Thoracic aorta (tissue), 2 donors: Measurements from ENCODE around the gene C22orf23. TPM values are rescaled to one million over a fixed set of nuclear protein-coding genes. Genes with fewer than 3 reads are reported as not detected.

Source experiments
- ATAC-seq: fragments of 150-250 bp; one replicate; pipeline ENCODE4 v1.8.0; 2017; ENCODE audit warnings: low read depth; ENCODE audit not compliant: insufficient number of reproducible peaks, low FRiP score
- DNase-seq: peaks from one replicate; pipeline ENCODE4 v3.0.0-alpha.2; 2020; ENCODE audit warnings: low spot score
- H3K27ac ChIP-seq, 2 donors: fragments of 200-600 bp; sonication (generic); 1 replicate in 1 of 2; 2 replicates in 1 of 2; pipeline ENCODE4 v1.5.1; 2016; ENCODE audit warnings: mild to moderate bottlenecking in 2 of 2, moderate library complexity in 2 of 2
- H3K27me3 ChIP-seq: fragments of 200-600 bp; sonication (generic); replicated peaks from 2 replicates; pipeline ENCODE4 v1.6.0; 2016; ENCODE audit warnings: mild to moderate bottlenecking; ENCODE audit not compliant: insufficient read depth
- H3K36me3 ChIP-seq: fragments of 200-600 bp; sonication (generic); one replicate; pipeline ENCODE4 v1.5.1; 2016
- H3K4me1 ChIP-seq, 2 donors: fragments of 200-600 bp; sonication (generic); 1 replicate in 1 of 2; 2 replicates in 1 of 2; pipeline versions ENCODE4 v1.5.1 to v1.6.0; 2016; ENCODE audit warnings: low read depth in 2 of 2, mild to moderate bottlenecking in 1 of 2; ENCODE audit not compliant: control insufficient read depth in 1 of 2
- H3K4me3 ChIP-seq: fragments of 200-600 bp; sonication (generic); 2 replicates; pipeline ENCODE4 v1.5.1; 2016; ENCODE audit warnings: mild to moderate bottlenecking
- H3K9me3 ChIP-seq: fragments of 200-600 bp; sonication (generic); 2 replicates; pipeline ENCODE4 v1.5.1; 2016
- total RNA-seq, 2 donors: library from RNA; depleted of rRNA; stranded (reverse); fragments of >200 nt; gene quantifications; one replicate each; pipeline versions ENCODE4 v1.1.0 to v1.2.3, GENCODE V29; 2016
- TF ChIP-seq, protein P1 (sequence below): fragments of 200-600 bp; sonication (generic); IDR thresholded peaks from one replicate; pipeline ENCODE4 v1.5.1; 2019; ENCODE audit warnings: antibody characterized with exemption

Gene C22orf23
- total RNA-seq, 2 donors from 2014 or later = not detected

DNA sequence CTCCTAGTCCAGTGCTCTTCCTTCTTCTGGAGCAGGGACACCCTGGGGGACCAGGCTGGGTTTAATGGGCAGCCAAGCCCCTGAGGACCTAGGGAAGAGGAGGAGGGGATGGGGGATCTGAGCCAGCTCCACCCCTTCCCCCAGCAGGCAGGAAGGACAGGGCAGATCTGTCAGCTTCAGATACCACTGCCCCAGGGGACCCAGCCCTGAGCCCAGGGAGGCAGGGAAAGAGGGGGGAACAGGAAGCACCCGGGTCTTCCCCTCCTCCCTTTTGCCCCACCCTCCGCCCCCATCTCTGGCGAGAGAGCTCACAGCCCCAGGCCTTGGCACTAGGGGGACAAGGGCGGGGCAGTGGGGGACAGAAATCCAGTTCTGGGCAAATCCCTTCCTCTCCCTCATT is 42.7 kb upstream of the C22orf23 start:
- H3K9me3 ChIP-seq = no peaks in the 10 kb centered on the region
- H3K27ac ChIP-seq = no peak overlapping the region
- no peak overlapping the region for H3K4me3 ChIP-seq
- no peaks in the 10 kb centered on the region for H3K36me3 ChIP-seq
- TF ChIP-seq, protein P1, sequence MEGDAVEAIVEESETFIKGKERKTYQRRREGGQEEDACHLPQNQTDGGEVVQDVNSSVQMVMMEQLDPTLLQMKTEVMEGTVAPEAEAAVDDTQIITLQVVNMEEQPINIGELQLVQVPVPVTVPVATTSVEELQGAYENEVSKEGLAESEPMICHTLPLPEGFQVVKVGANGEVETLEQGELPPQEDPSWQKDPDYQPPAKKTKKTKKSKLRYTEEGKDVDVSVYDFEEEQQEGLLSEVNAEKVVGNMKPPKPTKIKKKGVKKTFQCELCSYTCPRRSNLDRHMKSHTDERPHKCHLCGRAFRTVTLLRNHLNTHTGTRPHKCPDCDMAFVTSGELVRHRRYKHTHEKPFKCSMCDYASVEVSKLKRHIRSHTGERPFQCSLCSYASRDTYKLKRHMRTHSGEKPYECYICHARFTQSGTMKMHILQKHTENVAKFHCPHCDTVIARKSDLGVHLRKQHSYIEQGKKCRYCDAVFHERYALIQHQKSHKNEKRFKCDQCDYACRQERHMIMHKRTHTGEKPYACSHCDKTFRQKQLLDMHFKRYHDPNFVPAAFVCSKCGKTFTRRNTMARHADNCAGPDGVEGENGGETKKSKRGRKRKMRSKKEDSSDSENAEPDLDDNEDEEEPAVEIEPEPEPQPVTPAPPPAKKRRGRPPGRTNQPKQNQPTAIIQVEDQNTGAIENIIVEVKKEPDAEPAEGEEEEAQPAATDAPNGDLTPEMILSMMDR = no peak
- no peak for ATAC-seq
- DNase-seq = no peak
- no peaks in the 10 kb centered on the region for H3K27me3 ChIP-seq
- H3K4me1 ChIP-seq = peaks cover 0 to 8% of the 10 kb centered on the region in 2 donors

DNA sequence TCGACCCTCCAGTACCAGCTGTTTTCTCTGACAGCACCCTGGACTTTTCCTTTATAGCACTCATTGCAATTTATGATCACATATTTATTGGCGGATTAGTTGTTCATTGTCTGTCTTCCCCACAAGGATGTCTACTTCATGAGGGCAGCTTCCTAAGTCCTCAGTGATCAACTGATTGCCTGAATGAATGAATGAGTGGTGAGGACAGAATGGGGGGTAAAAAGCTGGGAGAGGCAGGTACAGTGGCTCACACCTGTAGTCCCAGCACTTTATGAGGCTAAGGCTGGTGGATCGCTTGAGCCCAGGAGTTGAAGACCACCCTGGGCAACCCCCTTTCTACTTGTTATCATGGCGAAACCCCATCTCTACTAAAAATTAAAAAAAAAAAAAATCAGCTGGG is 42.1 kb upstream of the C22orf23 start:
- peaks cover 0 to 8% of the 10 kb centered on the region in 2 donors for H3K4me1 ChIP-seq
- H3K9me3 ChIP-seq = no peaks in the 10 kb centered on the region
- no peaks in the 10 kb centered on the region for H3K36me3 ChIP-seq
- ATAC-seq = no peak
- TF ChIP-seq, protein P1 = no peak
- no peaks in the 10 kb centered on the region for H3K27me3 ChIP-seq
- DNase-seq = no peak
- H3K4me3 ChIP-seq = no peak overlapping the region
- H3K27ac ChIP-seq = no peak overlapping the region

DNA sequence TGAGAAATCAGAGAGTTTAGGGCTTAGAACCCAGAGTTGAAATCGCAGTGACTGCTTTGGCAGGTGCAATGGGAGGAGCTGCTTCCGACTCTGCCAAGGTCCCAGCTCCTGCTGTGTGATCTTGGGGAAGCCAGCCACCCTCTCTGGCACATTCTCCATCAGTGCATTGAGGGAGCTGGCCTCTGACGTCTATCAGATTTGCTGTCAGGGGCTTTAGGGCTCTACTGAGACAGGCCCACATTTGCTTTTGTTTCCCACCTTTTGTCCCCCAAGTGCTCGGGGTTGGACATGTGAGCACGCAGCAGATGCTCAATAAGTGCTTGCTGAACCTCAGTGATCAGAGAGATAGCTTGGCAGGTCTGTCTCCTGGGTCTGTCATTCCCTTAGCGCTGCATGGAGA is 41.6 kb upstream of the C22orf23 start:
- TF ChIP-seq, protein P1 = no peak
- Histone ChIP-seq H3K27ac (no peak overlapping the region), H3K4me3 (no peak overlapping the region), H3K4me1 (peaks cover 0 to 5% of the 10 kb centered on the region in 2 donors), H3K9me3 (no peaks in the 10 kb centered on the region), H3K36me3 (no peaks in the 10 kb centered on the region), H3K27me3 (no peaks in the 10 kb centered on the region)
- no peak for ATAC-seq
- no peak for DNase-seq

DNA sequence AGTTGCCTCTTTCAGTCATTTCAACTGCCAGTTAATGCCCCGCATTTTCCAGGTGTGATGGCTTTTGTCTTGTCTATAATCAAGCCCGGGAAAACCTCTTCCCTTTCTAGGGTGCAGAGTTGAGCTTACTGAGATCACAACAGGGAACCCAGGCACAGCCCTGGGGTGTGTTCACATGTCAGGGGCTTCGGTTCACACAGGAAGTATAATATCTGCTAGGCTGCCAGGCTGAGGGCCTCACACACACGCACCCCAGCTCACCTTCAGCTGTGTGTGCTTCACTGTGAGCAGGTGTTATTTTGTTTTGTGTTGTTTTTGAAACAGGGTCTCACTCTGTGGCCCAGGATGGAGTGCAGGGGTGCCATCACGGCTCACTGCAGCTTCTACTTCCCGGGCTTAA is 40.6 kb upstream of the C22orf23 start:
- ATAC-seq (no peak), DNase-seq (no peak)
- no peaks in the 10 kb centered on the region for H3K36me3 ChIP-seq
- TF ChIP-seq, protein P1 = no peak
- no peaks in the 10 kb centered on the region for H3K27me3 ChIP-seq
- H3K9me3 ChIP-seq = no peaks in the 10 kb centered on the region
- no peaks in the 10 kb centered on the region for H3K4me1 ChIP-seq
- no peak overlapping the region for H3K27ac ChIP-seq
- no peak overlapping the region for H3K4me3 ChIP-seq

DNA sequence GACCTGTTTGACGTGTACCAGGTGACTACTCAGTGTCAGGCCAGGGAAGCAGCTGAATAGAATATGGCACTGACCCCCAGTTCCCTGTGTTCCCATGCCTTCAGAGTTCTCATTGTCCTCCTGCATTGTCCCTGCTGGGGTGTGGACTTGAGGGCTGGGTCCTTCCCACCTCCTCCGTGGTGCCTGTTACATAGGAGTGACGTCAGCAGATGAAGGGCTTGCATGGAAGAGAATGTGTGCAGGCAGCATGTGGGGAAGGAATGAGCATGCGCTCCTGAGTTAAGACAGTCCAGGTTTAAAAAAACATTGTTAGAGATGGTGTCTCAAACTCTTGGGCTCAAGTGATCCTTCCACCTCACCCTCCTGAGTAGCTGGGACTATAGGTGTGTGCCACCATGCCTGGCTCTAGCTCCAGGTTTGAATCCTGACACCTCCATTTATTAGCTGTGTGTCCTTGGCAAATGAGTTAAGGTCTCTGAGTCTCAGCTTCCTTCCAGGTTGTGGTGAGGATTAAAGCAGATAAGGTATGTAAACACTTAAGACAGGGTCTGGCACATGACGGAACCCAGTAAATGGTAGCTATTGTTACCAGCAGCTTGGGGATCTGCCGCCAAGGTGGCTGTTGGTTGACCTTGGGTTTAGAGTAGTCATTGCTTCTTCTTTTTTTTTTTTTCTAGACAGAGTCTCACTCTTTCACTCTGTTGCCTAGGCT is 38.5 kb upstream of the C22orf23 start:
- Histone ChIP-seq H3K4me1 (no peaks in the 10 kb centered on the region), H3K4me3 (no peak overlapping the region), H3K9me3 (no peaks in the 10 kb centered on the region), H3K27me3 (no peaks in the 10 kb centered on the region), H3K36me3 (no peaks in the 10 kb centered on the region), H3K27ac (no peak overlapping the region)
- TF ChIP-seq, protein P1 = no peak
- no peak for DNase-seq
- ATAC-seq = no peak
